GM13976 (cell line): ENCODE data around the gene CUX1.

ENCODE experiments used
- DNase-seq: peaks from one replicate; pipeline ENCODE4 v3.0.0; 2012; ENCODE audit warnings: low spot score
- in situ Hi-C: fragments of 300-500 bp; cut with MboI; formaldehyde crosslinking; loops from one replicate; pipeline ENCODE4 v1.12.0; 2022; ENCODE audit warnings: low sequenced_read_pairs, mixed read lengths, inconsistent platforms; ENCODE audit not compliant: unreplicated experiment
- TF ChIP-seq, protein P1 (sequence below): IDR thresholded peaks from 2 replicates; pipeline ENCODE4 v1.5.1; 2012; ENCODE audit warnings: borderline replicate concordance, mild to moderate bottlenecking; ENCODE audit not compliant: insufficient read depth; ENCODE audit errors: extremely low read depth, missing control alignments, control extremely low read depth

Gene CUX1

DNA sequence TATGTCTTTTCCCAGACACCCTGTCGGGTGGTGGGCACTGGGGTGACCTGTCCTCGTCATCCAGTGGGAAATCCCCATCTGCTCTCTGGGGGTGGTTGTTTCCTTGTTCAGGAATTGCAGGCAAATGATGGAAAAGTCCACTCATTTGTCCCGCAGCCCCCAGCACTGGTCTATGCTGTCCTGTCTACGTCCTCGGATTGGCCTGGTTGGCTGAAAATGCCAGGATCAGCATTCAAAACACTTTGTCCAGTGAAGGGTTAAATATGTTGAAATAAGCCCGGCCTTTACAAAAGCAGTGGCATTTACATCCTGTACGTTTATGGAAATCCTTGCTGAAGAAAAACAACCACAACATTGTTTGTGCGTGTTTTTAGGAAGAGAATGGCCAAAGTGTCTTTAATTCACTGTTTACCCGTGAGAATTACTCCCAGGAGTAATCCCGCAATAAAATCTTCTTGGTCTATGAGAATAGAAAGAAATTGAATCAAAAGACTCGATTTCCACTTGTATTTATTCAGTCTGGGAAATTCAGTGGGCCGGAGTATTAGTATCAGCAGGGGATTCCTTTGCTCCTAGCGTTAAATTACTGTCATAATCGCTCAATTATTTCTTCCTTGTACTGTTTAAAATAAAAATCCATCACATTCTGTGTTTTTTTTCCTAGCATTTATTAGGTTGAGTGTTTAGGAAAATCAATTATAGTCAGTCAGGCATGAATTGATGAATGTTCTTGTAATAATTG is 352.4 kb downstream of the CUX1 start:
- no peak for DNase-seq

DNA sequence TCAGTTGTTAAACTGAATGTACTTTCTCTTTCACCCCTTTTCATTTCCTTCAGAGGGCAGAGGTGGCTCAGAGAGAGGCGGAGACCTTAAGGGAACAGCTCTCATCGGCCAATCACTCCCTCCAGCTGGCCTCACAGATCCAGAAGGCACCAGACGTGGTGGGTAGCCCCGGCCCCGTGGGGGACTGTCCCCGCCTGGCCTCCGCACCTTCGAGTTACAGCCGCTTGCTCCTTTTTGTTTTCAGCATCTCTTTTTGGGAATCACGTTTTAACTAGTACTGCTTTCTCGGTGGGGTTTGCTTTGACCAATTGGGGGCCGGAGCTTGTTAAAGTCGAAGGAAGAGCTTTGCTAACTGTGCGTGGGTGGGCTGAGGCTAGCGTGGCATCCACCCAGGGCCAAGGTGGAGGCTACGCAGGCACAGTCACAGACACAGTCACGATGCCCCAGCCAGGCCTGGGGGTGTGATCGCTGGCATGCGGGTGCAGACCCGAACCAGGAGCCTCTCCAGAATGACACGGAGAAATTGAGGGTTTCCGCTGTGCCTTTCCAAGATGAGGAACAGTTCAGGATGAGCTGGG is 353.1 kb downstream of the CUX1 start:
- in situ Hi-C loops = no loop called here
- TF ChIP-seq, protein P1, sequence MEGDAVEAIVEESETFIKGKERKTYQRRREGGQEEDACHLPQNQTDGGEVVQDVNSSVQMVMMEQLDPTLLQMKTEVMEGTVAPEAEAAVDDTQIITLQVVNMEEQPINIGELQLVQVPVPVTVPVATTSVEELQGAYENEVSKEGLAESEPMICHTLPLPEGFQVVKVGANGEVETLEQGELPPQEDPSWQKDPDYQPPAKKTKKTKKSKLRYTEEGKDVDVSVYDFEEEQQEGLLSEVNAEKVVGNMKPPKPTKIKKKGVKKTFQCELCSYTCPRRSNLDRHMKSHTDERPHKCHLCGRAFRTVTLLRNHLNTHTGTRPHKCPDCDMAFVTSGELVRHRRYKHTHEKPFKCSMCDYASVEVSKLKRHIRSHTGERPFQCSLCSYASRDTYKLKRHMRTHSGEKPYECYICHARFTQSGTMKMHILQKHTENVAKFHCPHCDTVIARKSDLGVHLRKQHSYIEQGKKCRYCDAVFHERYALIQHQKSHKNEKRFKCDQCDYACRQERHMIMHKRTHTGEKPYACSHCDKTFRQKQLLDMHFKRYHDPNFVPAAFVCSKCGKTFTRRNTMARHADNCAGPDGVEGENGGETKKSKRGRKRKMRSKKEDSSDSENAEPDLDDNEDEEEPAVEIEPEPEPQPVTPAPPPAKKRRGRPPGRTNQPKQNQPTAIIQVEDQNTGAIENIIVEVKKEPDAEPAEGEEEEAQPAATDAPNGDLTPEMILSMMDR = no peak
- DNase-seq = no peak

More for the DNA sequence above, 352.4 kb downstream of the CUX1 start:
- TF ChIP-seq, protein P1 = no peak
- in situ Hi-C loops = no loop called here

DNA sequence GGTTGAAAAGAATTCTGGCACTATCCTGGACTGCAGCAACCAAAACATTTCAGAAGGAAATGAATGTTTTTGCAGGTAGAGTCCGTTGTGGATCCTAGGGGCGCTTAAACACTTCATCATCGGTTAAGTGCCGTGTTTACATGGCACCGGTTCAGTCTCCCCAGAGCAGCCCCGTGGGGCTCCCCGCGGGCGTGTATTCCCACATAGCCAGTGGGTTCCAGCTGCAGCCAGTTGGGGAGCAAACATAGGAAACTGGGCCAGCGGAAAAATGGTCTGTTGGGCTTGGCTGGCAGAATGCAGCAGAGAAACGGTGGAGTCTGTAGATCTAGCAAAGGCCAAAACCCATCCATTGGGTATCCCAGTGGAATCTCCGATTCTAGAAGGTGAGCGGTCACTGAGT is 356.2 kb downstream of the CUX1 start:
- DNase-seq = no peak
- in situ Hi-C loops = no loop called here

DNA sequence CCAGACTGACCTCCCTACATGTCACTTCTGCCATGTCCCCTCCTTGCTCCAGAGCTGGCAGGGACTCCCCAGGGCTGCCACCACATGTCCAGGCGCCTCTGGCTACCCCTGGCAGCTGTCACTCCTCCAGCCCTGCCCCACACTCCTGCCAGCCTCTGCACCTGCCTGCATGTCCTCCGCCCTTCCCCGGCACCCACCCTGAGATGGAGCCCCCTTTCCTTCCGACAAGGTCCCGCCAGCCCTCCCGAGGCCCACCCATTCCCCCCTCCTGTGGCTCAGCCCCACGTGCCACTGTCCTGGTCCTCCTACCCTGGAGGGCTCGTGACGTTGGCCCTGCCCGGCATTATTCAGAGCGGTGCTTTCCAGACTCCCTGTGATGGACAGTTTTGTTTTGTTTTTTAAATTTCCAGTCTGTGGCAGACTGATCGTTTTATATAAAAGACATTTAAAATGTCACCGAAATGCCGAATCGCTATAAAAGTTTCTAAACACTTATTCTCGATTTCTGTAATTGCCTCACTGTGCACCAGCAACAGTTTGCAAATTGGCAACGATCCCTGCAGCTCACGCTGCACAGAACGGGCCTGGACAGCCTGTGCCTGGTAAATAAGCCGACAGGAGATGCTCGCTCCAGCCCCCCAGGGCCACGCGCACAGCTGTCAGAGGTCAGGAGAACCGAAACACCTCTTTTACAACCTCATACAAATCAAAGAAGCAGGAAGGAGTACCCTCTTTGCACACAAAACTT is 358.2 kb downstream of the CUX1 start:
- in situ Hi-C loops = no loop called here
- TF ChIP-seq, protein P1 = no peak
- no peak for DNase-seq

More for the DNA sequence above, 356.2 kb downstream of the CUX1 start:
- TF ChIP-seq, protein P1 = no peak

DNA sequence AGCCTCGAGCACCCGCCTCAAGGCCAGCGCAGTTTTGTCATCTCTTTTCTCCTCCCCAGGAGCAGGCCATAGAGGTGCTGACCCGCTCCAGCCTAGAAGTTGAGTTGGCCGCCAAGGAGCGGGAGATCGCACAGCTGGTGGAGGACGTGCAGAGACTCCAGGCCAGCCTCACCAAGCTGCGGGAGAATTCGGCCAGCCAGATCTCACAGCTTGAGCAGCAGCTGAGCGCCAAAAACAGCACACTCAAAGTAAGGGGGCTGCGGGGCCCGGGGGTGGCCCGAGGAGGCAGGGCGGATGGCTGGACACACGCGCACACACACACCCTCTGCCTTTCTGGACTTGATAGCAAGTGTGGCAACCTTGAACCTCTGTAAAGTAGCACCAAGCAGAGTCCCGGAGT is 361.0 kb downstream of the CUX1 start:
- in situ Hi-C loops = no loop called here
- no peak for DNase-seq
- TF ChIP-seq, protein P1 = no peak

DNA sequence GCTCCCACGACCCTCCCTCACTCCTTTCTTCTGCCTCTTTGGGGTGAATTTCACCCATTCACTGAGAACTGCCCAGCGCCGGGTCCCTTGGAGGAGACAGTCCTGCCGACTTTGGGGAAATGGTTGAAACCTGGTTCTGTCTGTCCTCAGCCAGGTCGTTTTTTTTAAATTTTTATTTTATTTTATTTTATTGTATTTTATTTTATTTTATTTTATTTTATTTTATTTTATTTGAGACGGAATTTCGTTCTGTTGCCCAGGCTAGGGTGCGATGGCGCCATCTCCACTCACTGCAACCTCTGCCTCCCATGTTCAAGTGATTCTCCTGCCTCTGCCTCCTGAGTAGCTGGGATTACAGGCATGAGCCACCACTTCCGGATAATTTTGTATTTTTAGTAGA is 363.3 kb downstream of the CUX1 start:
- no peak for DNase-seq
- in situ Hi-C loops = no loop called here
- TF ChIP-seq, protein P1 = no peak
